Breast epithelium (tissue), 3 donors: ENCODE measurements around the gene E2F4.

Source experiments
- CTCF ChIP-seq, 3 donors: fragments of 450-650 bp; IDR thresholded peaks; one replicate each; pipeline ENCODE4 v1.5.1; 2016 to 2017; ENCODE audit warnings: antibody characterized with exemption in 3 of 3, mild to moderate bottlenecking in 3 of 3, moderate library complexity in 3 of 3
- POLR2A ChIP-seq: fragments of 450-650 bp; IDR thresholded peaks from one replicate; pipeline ENCODE4 v1.6.1; 2016; ENCODE audit warnings: antibody characterized with exemption, mild to moderate bottlenecking, moderate library complexity

GRCh38 chr16:67194260-67194659 is 2.3 kb downstream of the E2F4 start:
- TF ChIP-seq CTCF (IDR thresholded peaks at IDR 0.05) (no peak), POLR2A (no peak)
